ENCODE data around the gene SMIM22. TPM values are rescaled to one million over a fixed set of nuclear protein-coding genes. Genes with fewer than 3 reads are reported as not detected.

The SMIM22 gene
- total RNA-seq, 2 experiments from 2014 or later: not detected

GRCh38 chr16:4799171-4799855 is 4.1 kb downstream of the SMIM22 start:
- H3K27me3 Mint-ChIP-seq: no peaks in the 10 kb centered on the region
- no peak overlapping the region for H3K4me3 Mint-ChIP-seq
- no peak for DNase-seq
- H3K36me3 Mint-ChIP-seq: peaks cover 4% of the 10 kb centered on the region
- H3K27ac Mint-ChIP-seq: no peak overlapping the region
- no peaks in the 10 kb centered on the region for H3K9me3 Mint-ChIP-seq
- peaks cover 13% of the 10 kb centered on the region for H3K4me1 Mint-ChIP-seq

GRCh38 chr16:4800290-4801041 is 5.3 kb downstream of the SMIM22 start:
- no peaks in the 10 kb centered on the region for H3K9me3 Mint-ChIP-seq
- peak overlapping the region; percentile 51 for H3K4me3 Mint-ChIP-seq
- H3K27ac Mint-ChIP-seq: no peak overlapping the region
- no peaks in the 10 kb centered on the region for H3K27me3 Mint-ChIP-seq
- no peak for DNase-seq
- H3K4me1 Mint-ChIP-seq: peaks cover 13% of the 10 kb centered on the region
- peaks cover 4% of the 10 kb centered on the region for H3K36me3 Mint-ChIP-seq

- Mint-ChIP-seq H3K27me3 (no peaks in the 10 kb centered on the region), H3K9me3 (no peaks in the 10 kb centered on the region), H3K4me1 (peaks cover 13% of the 10 kb centered on the region), H3K27ac (no peak overlapping the region), H3K36me3 (peaks cover 4% of the 10 kb centered on the region), H3K4me3 (peak overlapping the region; percentile 78)
- DNase-seq: no peak
These were observed 6.1 kb downstream of the SMIM22 start for GRCh38 chr16:4801051-4801961.

GRCh38 chr16:4801962-4802658 is 6.9 kb downstream of the SMIM22 start, which contains the start of gene ROGDI:
Gene ROGDI, minus strand, starts transcription at chr16:4802633. Its CDS starts 62 bp downstream, at chr16:4802571.
- DNase-seq: peak; percentile 77
- Mint-ChIP-seq H3K9me3 (no peaks in the 10 kb centered on the region), H3K4me1 (peaks cover 13% of the 10 kb centered on the region), H3K4me3 (peak within 1 kb of the TSS; percentile 78), H3K36me3 (peaks cover 7% of the 10 kb centered on the region), H3K27ac (peak within 1 kb of the TSS; percentile 34), H3K27me3 (no peaks in the 10 kb centered on the region)

- Mint-ChIP-seq H3K36me3 (peaks cover 10% of the 10 kb centered on the region), H3K4me3 (peak overlapping the region; percentile 77), H3K4me1 (peaks cover 13% of the 10 kb centered on the region), H3K27ac (peak overlapping the region; percentile 34), H3K27me3 (no peaks in the 10 kb centered on the region), H3K9me3 (no peaks in the 10 kb centered on the region)
- peak; percentile 92 for DNase-seq
These were observed 7.6 kb downstream of the SMIM22 start for GRCh38 chr16:4802659-4803287.

DNA sequence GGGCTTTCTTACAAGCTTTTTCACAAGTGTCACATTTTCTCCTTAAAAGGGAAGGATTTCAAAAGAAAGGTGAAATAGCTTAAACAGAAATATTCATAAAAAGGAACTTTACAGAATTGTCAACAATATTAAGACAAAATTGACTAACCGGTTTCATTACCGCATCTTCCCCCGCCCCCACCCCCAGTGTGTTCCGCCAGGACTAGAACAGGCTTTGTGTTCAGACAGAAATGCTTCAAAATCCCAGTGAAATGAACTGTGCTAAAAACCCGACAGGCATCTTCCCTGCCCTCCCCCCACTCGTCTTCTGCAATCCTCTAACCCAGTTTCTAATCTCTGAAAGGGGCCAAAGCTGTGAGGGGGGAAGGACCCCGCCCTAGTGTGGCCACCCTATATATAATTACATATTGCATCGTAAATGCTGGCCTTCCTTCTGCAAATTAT is 8.3 kb downstream of the SMIM22 start:
- Mint-ChIP-seq H3K27ac (no peak overlapping the region), H3K4me3 (peak overlapping the region; percentile 77), H3K36me3 (peaks cover 10% of the 10 kb centered on the region), H3K4me1 (peaks cover 13% of the 10 kb centered on the region), H3K9me3 (no peaks in the 10 kb centered on the region), H3K27me3 (no peaks in the 10 kb centered on the region)
- DNase-seq: no peak

- H3K27ac Mint-ChIP-seq: peak overlapping the region; percentile 11
- H3K9me3 Mint-ChIP-seq: no peaks in the 10 kb centered on the region
- peaks cover 14% of the 10 kb centered on the region for H3K36me3 Mint-ChIP-seq
- no peak for DNase-seq
- H3K4me3 Mint-ChIP-seq: no peak overlapping the region
- H3K27me3 Mint-ChIP-seq: no peaks in the 10 kb centered on the region
- H3K4me1 Mint-ChIP-seq: peaks cover 13% of the 10 kb centered on the region
These were observed 9.0 kb downstream of the SMIM22 start for GRCh38 chr16:4803898-4804762.

- Mint-ChIP-seq H3K27me3 (no peaks in the 10 kb centered on the region), H3K36me3 (peaks cover 14% of the 10 kb centered on the region), H3K9me3 (no peaks in the 10 kb centered on the region), H3K4me1 (peaks cover 13% of the 10 kb centered on the region), H3K4me3 (no peak overlapping the region), H3K27ac (no peak overlapping the region)
- no peak for DNase-seq
These were observed 10.1 kb downstream of the SMIM22 start for GRCh38 chr16:4805231-4805630.

DNA sequence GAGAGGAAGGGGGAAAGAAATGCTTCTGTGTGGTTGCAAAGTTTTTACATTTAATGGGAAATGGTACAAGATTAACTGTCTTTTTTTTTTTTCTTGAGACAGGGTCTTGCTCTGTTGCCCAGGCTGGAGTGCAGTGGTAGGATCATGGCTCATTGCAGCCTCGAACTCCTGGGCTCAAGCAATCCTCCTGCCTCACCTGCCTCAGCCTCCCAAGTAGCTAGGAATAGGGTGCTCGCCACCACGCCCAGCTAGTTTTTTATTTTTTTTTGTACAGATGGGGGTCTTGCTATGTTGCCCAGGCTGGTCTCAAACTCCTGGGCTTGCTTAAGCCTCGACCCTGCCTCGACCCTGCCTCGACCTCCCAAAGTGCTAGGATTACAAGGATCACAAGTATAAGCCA is 11.1 kb downstream of the SMIM22 start:
- no peak overlapping the region for H3K27ac Mint-ChIP-seq
- peaks cover 10% of the 10 kb centered on the region for H3K4me1 Mint-ChIP-seq
- H3K4me3 Mint-ChIP-seq: no peak overlapping the region
- no peaks in the 10 kb centered on the region for H3K27me3 Mint-ChIP-seq
- H3K9me3 Mint-ChIP-seq: no peaks in the 10 kb centered on the region
- peaks cover 16% of the 10 kb centered on the region for H3K36me3 Mint-ChIP-seq
- DNase-seq: no peak

- H3K4me1 Mint-ChIP-seq: no peaks in the 10 kb centered on the region
- no peak overlapping the region for H3K4me3 Mint-ChIP-seq
- H3K27ac Mint-ChIP-seq: no peak overlapping the region
- peaks cover 24% of the 10 kb centered on the region for H3K36me3 Mint-ChIP-seq
- H3K27me3 Mint-ChIP-seq: no peaks in the 10 kb centered on the region
- H3K9me3 Mint-ChIP-seq: no peaks in the 10 kb centered on the region
- no peak for DNase-seq
These were observed 16.1 kb downstream of the SMIM22 start for GRCh38 chr16:4811242-4811641.

- peak overlapping the region; percentile 4 for H3K27ac Mint-ChIP-seq
- no peak overlapping the region for H3K4me3 Mint-ChIP-seq
- peaks cover 23% of the 10 kb centered on the region for H3K36me3 Mint-ChIP-seq
- DNase-seq: no peak
- H3K27me3 Mint-ChIP-seq: no peaks in the 10 kb centered on the region
- H3K4me1 Mint-ChIP-seq: no peaks in the 10 kb centered on the region
- H3K9me3 Mint-ChIP-seq: no peaks in the 10 kb centered on the region
These were observed 16.6 kb downstream of the SMIM22 start for GRCh38 chr16:4811773-4812172.

DNA sequence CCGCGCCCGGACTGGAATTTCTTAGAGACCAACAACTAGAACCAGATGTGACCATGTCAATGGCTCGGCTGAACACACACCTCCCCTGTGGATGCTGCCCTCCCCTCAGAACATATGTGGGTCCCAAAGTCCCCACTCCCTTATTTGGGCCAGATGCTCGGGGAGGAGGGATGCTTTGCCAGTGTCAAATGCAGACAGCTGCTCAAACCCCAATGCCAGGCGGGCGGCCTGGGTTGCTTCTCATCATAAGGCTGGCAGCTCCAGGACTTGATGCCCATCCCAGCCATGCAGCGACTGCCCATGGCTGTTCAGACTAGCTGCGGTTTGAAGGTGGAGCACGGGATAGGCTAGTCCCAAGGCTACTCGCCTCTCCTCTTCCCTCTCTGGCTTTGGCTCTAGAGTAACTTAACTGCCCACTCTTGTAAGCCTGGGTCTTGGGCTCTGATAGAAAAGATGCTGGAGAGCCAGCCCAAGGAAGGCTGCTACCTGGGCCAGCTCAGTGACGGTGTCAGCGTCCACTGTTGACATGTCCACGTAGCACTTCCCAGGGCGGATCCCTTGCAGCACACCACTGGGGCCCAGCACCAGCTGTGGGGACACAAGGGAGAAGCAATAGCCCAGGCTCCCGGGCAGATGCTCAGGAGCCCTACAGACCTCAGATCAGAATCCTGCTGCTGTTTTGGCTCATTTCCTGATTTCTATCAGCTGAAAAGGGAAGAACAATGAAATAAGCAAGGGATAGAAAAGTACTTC is 18.3 kb downstream of the SMIM22 start:
- Mint-ChIP-seq H3K27ac (no peak overlapping the region), H3K4me1 (no peaks in the 10 kb centered on the region), H3K27me3 (no peaks in the 10 kb centered on the region), H3K4me3 (no peak overlapping the region), H3K36me3 (peaks cover 23% of the 10 kb centered on the region), H3K9me3 (no peaks in the 10 kb centered on the region)
- DNase-seq: no peak

DNA sequence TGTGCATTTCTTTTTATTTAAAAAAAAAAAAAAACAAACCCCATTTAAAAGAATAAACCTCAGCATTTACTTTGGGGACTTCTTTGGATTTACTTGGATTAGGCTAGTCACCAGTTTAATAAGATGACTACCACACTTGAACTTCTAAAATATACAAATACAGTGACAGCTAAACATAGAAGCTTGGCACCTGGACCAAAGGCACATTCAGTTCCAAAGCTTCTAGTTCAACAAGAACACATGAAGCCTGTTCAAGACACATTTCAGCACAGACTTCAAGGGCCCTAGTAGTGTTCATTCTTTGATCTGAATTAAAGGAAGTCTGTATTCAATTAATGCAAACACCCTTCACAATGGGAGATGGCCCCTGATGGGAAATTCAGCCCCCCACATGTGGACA is 18.9 kb downstream of the SMIM22 start:
- Mint-ChIP-seq H3K27ac (no peak overlapping the region), H3K9me3 (no peaks in the 10 kb centered on the region), H3K27me3 (no peaks in the 10 kb centered on the region), H3K4me1 (no peaks in the 10 kb centered on the region), H3K4me3 (no peak overlapping the region), H3K36me3 (peaks cover 22% of the 10 kb centered on the region)
- no peak for DNase-seq
